ENCODE measurements around the gene SEPTIN5. TPM values are rescaled to one million over a fixed set of nuclear protein-coding genes. Genes with fewer than 3 reads are reported as not detected.

The SEPTIN5 gene
- total RNA-seq, 2 experiments from 2014 or later, result not detected

DNA sequence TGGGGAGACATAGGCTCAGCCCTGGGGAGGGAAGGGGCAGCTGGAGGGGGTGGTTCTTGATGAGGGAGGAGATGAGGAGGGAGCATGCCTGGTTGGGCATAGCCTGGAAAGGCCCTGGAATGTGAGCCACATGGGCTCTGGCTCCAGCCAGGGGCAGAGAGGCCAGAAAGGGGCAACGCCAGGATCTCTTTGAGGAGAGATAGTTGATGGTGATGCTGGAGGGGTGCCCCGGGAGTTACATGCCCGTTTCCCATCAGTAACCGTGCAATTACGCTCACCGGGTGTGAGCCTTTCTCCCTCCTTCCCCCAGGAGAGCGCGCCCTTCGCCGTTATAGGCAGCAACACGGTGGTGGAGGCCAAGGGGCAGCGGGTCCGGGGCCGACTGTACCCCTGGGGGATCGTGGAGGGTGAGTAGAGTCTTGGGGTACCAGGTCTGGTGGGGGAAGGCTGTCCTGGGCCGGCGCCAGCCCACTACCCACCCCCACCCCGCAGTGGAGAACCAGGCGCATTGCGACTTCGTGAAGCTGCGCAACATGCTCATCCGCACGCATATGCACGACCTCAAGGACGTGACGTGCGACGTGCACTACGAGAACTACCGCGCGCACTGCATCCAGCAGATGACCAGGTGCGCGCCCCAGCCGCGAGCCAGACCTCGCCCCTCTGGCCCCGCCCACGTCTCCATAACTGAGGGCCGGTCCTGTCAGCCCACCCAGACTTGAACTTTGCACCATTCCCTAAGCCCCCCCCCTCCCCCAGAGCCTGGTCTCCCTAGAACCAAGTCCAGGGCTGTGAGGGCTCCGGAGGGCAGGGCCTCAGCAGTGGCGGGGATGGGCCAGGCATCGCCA, 7.3 kb downstream of the SEPTIN5 start:
- H4K20me1 ChIP-seq (ENCODE audit: insufficient read depth, low read length), result no peaks in the 10 kb centered on the region
- DNase-seq (ENCODE audit: low spot score), result no peak
- no peaks in the 10 kb centered on the region for H3K79me2 ChIP-seq (ENCODE audit: insufficient read depth, low read depth, low read length)
- H3K9me3 ChIP-seq (ENCODE audit: low read length), result no peaks in the 10 kb centered on the region
- no peak overlapping the region for H3K4me2 ChIP-seq (ENCODE audit: low read length)
- H3K4me1 ChIP-seq (ENCODE audit: insufficient read depth, low read length, poor library complexity, severe bottlenecking), result no peaks in the 10 kb centered on the region
- ChIA-PET CTCF (ENCODE audit: unreplicated experiment) (no interaction called here), POLR2A (no interaction called here)
- no peaks in the 10 kb centered on the region for H3K36me3 ChIP-seq (ENCODE audit: insufficient read depth, low read length)
- H3K27ac ChIP-seq (ENCODE audit: low read depth, low read length, poor library complexity, severe bottlenecking), result no peak overlapping the region
- no peak overlapping the region for H3K4me3 ChIP-seq (ENCODE audit: low read depth, low read length, poor library complexity, severe bottlenecking)
- TF ChIP-seq, protein P1, sequence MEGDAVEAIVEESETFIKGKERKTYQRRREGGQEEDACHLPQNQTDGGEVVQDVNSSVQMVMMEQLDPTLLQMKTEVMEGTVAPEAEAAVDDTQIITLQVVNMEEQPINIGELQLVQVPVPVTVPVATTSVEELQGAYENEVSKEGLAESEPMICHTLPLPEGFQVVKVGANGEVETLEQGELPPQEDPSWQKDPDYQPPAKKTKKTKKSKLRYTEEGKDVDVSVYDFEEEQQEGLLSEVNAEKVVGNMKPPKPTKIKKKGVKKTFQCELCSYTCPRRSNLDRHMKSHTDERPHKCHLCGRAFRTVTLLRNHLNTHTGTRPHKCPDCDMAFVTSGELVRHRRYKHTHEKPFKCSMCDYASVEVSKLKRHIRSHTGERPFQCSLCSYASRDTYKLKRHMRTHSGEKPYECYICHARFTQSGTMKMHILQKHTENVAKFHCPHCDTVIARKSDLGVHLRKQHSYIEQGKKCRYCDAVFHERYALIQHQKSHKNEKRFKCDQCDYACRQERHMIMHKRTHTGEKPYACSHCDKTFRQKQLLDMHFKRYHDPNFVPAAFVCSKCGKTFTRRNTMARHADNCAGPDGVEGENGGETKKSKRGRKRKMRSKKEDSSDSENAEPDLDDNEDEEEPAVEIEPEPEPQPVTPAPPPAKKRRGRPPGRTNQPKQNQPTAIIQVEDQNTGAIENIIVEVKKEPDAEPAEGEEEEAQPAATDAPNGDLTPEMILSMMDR (conservative IDR thresholded peaks at IDR 0.05; ENCODE audit: low read length), result no peak
- TF ChIP-seq EZH2phosphoT487 (IDR thresholded peaks at IDR 0.05; ENCODE audit: borderline replicate concordance, low read depth, low read length), result no peak
- intact Hi-C loops (cut with micrococcal nuclease; ENCODE audit: unreplicated experiment), result no loop called here
- no peak overlapping the region for H2AFZ ChIP-seq (ENCODE audit: low read length)
- no peaks in the 10 kb centered on the region for H3K9me2 ChIP-seq (ENCODE audit: insufficient read depth, low read length)
- no TSS peak for BruUV-seq (replicated peaks)

DNA sequence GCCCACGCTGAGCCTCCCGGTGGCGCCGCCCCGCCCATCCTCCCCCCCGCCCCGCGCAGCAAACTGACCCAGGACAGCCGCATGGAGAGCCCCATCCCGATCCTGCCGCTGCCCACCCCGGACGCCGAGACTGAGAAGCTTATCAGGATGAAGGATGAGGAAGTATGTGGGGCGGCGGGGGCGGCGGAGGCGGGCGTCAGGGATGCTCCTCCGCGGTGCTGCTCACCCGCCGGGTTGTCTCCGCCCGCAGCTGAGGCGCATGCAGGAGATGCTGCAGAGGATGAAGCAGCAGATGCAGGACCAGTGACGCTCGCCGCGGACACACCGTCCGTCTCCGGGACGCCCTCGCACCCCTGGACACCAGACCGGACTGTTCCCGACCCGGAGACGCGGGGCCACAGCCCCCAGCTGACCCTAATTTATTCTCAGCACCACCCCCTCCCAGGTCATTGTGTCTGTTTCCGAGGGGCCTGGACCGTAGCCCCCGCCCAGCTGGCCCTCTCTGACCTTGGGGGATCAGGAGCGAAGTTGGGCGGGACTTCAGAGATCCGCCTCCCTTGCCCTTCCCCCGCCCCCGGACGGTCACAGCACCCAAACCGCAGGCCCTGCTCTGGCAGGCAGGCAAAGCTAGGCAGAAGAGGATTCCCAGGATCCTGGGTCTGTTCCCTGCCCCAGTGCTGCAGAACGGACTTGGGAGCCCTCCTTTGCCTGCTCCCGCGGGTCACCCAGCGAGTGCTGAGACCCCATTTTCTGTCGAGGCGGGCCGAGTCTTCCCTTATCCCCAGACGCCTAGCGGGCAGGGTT, 8.1 kb downstream of the SEPTIN5 start:
- intact Hi-C loops (cut with micrococcal nuclease; ENCODE audit: unreplicated experiment), result no loop called here
- no peak overlapping the region for H3K4me3 ChIP-seq (ENCODE audit: low read depth, low read length, poor library complexity, severe bottlenecking)
- ChIA-PET CTCF (ENCODE audit: unreplicated experiment) (no interaction called here), POLR2A (no interaction called here)
- no peaks in the 10 kb centered on the region for H3K4me1 ChIP-seq (ENCODE audit: insufficient read depth, low read length, poor library complexity, severe bottlenecking)
- H3K36me3 ChIP-seq (ENCODE audit: insufficient read depth, low read length), result no peaks in the 10 kb centered on the region
- DNase-seq (ENCODE audit: low spot score), result no peak
- H3K79me2 ChIP-seq (ENCODE audit: insufficient read depth, low read depth, low read length), result no peaks in the 10 kb centered on the region
- H3K9me2 ChIP-seq (ENCODE audit: insufficient read depth, low read length), result no peaks in the 10 kb centered on the region
- no peak overlapping the region for H2AFZ ChIP-seq (ENCODE audit: low read length)
- BruUV-seq (replicated peaks), result no TSS peak
- H3K9me3 ChIP-seq (ENCODE audit: low read length), result no peaks in the 10 kb centered on the region
- H4K20me1 ChIP-seq (ENCODE audit: insufficient read depth, low read length), result no peaks in the 10 kb centered on the region
- H3K27ac ChIP-seq (ENCODE audit: low read depth, low read length, poor library complexity, severe bottlenecking), result no peak overlapping the region
- no peak overlapping the region for H3K4me2 ChIP-seq (ENCODE audit: low read length)
- TF ChIP-seq, protein P1 (conservative IDR thresholded peaks at IDR 0.05; ENCODE audit: low read length), result no peak
- TF ChIP-seq EZH2phosphoT487 (IDR thresholded peaks at IDR 0.05; ENCODE audit: borderline replicate concordance, low read depth, low read length), result no peak

DNA sequence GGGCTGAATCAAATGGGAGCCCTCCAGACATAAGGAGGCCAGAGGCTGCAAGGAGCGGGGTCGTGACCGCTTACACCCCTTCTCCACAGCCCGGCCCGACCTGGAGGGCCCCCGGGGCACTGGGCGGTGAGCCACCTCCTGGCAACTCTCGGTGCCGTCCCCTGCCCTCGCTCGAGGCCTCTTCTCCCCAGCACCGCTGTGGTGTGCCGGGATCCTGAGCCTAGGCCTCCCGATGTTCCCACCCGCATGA, 8.6 kb downstream of the SEPTIN5 start:
- no TSS peak for BruUV-seq (replicated peaks)
- ChIA-PET CTCF (ENCODE audit: unreplicated experiment) (no interaction called here), POLR2A (no interaction called here)
- Histone ChIP-seq H3K79me2 (ENCODE audit: insufficient read depth, low read depth, low read length) (no peaks in the 10 kb centered on the region), H3K4me3 (ENCODE audit: low read depth, low read length, poor library complexity, severe bottlenecking) (no peak overlapping the region), H3K9me2 (ENCODE audit: insufficient read depth, low read length) (no peaks in the 10 kb centered on the region), H3K36me3 (ENCODE audit: insufficient read depth, low read length) (no peaks in the 10 kb centered on the region), H3K4me1 (ENCODE audit: insufficient read depth, low read length, poor library complexity, severe bottlenecking) (no peaks in the 10 kb centered on the region), H4K20me1 (ENCODE audit: insufficient read depth, low read length) (no peaks in the 10 kb centered on the region), H3K27ac (ENCODE audit: low read depth, low read length, poor library complexity, severe bottlenecking) (no peak overlapping the region), H3K9me3 (ENCODE audit: low read length) (no peaks in the 10 kb centered on the region), H3K4me2 (ENCODE audit: low read length) (no peak overlapping the region), H2AFZ (ENCODE audit: low read length) (no peak overlapping the region)
- DNase-seq (ENCODE audit: low spot score), result no peak
- no peak for TF ChIP-seq EZH2phosphoT487 (IDR thresholded peaks at IDR 0.05; ENCODE audit: borderline replicate concordance, low read depth, low read length)
- TF ChIP-seq, protein P1 (conservative IDR thresholded peaks at IDR 0.05; ENCODE audit: low read length), result no peak
- intact Hi-C loops (cut with micrococcal nuclease; ENCODE audit: unreplicated experiment), result no loop called here
